Liver (tissue), 3 donors: ENCODE measurements around the gene AP1M2.

Source experiments
- FOXA1 ChIP-seq: IDR thresholded peaks from 2 replicates; pipeline ENCODE4 v1.6.1; 2016; ENCODE audit warnings: antibody characterized with exemption
- GABPA ChIP-seq, 2 donors: IDR thresholded peaks in 1 of 2; conservative IDR thresholded peaks in 1 of 2; 2 replicates each; pipeline ENCODE4 v1.6.1; 2016; ENCODE audit warnings: antibody characterized with exemption in 2 of 2, mild to moderate bottlenecking in 1 of 2, moderate library complexity in 1 of 2
- HNF4A ChIP-seq, 2 donors: conservative IDR thresholded peaks; 2 replicates each; pipeline ENCODE4 v1.6.1; 2016; ENCODE audit warnings: antibody characterized with exemption in 2 of 2, mild to moderate bottlenecking in 2 of 2
- NR2F2 ChIP-seq: IDR thresholded peaks from 2 replicates; pipeline ENCODE4 v1.6.1; 2016; ENCODE audit warnings: antibody characterized with exemption
- RAD21 ChIP-seq, 2 donors: IDR thresholded peaks; 2 replicates each; pipeline ENCODE4 v1.6.1; 2016; ENCODE audit warnings: antibody characterized with exemption in 2 of 2, mild to moderate bottlenecking in 2 of 2
- RXRA ChIP-seq, 2 donors: IDR thresholded peaks; 2 replicates each; pipeline ENCODE4 v1.6.1; 2017 to 2018; ENCODE audit warnings: antibody characterized with exemption in 2 of 2, mild to moderate bottlenecking in 1 of 2
- SP1 ChIP-seq: IDR thresholded peaks from 2 replicates; pipeline ENCODE4 v1.6.1; 2018; ENCODE audit warnings: antibody characterized with exemption, mild to moderate bottlenecking
- TAF1 ChIP-seq: conservative IDR thresholded peaks from 2 replicates; pipeline ENCODE4 v1.6.1; 2016; ENCODE audit warnings: antibody characterized with exemption, mild to moderate bottlenecking
- YY1 ChIP-seq: IDR thresholded peaks from 2 replicates; pipeline ENCODE4 v1.6.1; 2016; ENCODE audit warnings: antibody characterized with exemption, mild to moderate bottlenecking
- TF ChIP-seq, protein P1 (sequence below): fragments of 150-350 bp; IDR thresholded peaks from 2 replicates; pipeline ENCODE4 v1.5.1; 2017; ENCODE audit warnings: improper control_type of control experiment, low read depth, low read length; ENCODE audit not compliant: missing input control
- TF ChIP-seq, protein P2 (sequence below): IDR thresholded peaks from 2 replicates; pipeline ENCODE4 v1.6.1; 2016; ENCODE audit warnings: antibody characterized with exemption, mild to moderate bottlenecking
- TF ChIP-seq, protein P3 (sequence below): IDR thresholded peaks from 2 replicates; pipeline ENCODE4 v1.6.1; 2016; ENCODE audit warnings: antibody characterized with exemption
- TF ChIP-seq, protein P4 (sequence below): IDR thresholded peaks from 2 replicates; pipeline ENCODE4 v1.6.1; 2016; ENCODE audit warnings: antibody characterized with exemption
- TF ChIP-seq, protein P5 (sequence below): IDR thresholded peaks from 2 replicates; pipeline ENCODE4 v1.6.1; 2016; ENCODE audit warnings: antibody characterized with exemption
- donor health status: healthy.
- donor health status: healthy.

DNA sequence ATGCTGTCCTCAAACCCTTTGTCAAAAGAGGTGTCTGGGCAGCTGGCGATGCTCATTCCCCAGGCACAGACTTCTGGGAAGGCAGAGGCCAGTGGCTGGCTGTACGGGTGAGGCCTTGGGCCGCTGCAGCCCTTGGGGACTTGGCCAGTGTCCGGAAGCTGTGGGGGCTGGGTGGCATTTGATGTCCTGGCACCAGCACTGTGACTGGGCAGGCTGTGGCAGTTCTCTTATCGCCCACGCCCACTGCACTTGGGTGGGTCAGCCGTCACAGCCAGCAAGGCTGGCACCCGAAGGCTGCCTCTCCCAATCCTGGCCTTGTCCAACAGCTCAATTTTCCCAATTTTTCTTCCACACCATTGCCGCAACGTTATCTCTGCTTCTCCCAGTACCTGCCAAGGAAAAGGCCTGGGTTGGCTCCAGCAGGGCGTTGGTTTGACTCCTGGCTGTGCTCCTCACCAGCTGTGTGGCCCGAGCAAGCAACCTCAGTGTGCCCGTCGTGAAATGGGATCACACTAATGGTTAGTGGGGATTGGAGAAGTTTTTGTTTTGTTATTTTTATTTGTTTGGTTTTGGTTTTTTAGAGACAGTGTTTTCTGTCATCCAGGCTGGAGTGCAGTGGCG is 25.5 kb upstream of the AP1M2 start:
- TF ChIP-seq, protein P1, sequence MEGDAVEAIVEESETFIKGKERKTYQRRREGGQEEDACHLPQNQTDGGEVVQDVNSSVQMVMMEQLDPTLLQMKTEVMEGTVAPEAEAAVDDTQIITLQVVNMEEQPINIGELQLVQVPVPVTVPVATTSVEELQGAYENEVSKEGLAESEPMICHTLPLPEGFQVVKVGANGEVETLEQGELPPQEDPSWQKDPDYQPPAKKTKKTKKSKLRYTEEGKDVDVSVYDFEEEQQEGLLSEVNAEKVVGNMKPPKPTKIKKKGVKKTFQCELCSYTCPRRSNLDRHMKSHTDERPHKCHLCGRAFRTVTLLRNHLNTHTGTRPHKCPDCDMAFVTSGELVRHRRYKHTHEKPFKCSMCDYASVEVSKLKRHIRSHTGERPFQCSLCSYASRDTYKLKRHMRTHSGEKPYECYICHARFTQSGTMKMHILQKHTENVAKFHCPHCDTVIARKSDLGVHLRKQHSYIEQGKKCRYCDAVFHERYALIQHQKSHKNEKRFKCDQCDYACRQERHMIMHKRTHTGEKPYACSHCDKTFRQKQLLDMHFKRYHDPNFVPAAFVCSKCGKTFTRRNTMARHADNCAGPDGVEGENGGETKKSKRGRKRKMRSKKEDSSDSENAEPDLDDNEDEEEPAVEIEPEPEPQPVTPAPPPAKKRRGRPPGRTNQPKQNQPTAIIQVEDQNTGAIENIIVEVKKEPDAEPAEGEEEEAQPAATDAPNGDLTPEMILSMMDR, result no peak
- TF ChIP-seq YY1, result no peak
- no peak for TF ChIP-seq GABPA (IDR thresholded peaks at IDR 0.05 in 1 of 2, conservative IDR thresholded peaks at IDR 0.05 in 1 of 2)
- TF ChIP-seq, protein P2, sequence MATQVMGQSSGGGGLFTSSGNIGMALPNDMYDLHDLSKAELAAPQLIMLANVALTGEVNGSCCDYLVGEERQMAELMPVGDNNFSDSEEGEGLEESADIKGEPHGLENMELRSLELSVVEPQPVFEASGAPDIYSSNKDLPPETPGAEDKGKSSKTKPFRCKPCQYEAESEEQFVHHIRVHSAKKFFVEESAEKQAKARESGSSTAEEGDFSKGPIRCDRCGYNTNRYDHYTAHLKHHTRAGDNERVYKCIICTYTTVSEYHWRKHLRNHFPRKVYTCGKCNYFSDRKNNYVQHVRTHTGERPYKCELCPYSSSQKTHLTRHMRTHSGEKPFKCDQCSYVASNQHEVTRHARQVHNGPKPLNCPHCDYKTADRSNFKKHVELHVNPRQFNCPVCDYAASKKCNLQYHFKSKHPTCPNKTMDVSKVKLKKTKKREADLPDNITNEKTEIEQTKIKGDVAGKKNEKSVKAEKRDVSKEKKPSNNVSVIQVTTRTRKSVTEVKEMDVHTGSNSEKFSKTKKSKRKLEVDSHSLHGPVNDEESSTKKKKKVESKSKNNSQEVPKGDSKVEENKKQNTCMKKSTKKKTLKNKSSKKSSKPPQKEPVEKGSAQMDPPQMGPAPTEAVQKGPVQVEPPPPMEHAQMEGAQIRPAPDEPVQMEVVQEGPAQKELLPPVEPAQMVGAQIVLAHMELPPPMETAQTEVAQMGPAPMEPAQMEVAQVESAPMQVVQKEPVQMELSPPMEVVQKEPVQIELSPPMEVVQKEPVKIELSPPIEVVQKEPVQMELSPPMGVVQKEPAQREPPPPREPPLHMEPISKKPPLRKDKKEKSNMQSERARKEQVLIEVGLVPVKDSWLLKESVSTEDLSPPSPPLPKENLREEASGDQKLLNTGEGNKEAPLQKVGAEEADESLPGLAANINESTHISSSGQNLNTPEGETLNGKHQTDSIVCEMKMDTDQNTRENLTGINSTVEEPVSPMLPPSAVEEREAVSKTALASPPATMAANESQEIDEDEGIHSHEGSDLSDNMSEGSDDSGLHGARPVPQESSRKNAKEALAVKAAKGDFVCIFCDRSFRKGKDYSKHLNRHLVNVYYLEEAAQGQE, result no peak
- TF ChIP-seq, protein P3, sequence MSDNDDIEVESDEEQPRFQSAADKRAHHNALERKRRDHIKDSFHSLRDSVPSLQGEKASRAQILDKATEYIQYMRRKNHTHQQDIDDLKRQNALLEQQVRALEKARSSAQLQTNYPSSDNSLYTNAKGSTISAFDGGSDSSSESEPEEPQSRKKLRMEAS, result no peak
- TF ChIP-seq, protein P4, sequence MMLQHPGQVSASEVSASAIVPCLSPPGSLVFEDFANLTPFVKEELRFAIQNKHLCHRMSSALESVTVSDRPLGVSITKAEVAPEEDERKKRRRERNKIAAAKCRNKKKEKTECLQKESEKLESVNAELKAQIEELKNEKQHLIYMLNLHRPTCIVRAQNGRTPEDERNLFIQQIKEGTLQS, result no peak
- TF ChIP-seq RAD21 (IDR thresholded peaks at IDR 0.05), result no peak
- TF ChIP-seq, protein P5, sequence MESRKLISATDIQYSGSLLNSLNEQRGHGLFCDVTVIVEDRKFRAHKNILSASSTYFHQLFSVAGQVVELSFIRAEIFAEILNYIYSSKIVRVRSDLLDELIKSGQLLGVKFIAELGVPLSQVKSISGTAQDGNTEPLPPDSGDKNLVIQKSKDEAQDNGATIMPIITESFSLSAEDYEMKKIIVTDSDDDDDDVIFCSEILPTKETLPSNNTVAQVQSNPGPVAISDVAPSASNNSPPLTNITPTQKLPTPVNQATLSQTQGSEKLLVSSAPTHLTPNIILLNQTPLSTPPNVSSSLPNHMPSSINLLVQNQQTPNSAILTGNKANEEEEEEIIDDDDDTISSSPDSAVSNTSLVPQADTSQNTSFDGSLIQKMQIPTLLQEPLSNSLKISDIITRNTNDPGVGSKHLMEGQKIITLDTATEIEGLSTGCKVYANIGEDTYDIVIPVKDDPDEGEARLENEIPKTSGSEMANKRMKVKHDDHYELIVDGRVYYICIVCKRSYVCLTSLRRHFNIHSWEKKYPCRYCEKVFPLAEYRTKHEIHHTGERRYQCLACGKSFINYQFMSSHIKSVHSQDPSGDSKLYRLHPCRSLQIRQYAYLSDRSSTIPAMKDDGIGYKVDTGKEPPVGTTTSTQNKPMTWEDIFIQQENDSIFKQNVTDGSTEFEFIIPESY, result no peak
- no peak for TF ChIP-seq TAF1
- TF ChIP-seq NR2F2, result no peak
- no peak for TF ChIP-seq RXRA (IDR thresholded peaks at IDR 0.05)
- no peak for TF ChIP-seq SP1
- no peak for TF ChIP-seq FOXA1
- TF ChIP-seq HNF4A (conservative IDR thresholded peaks at IDR 0.05), result no peak
